Stimulated activated CD4-positive, alpha-beta T cell treated with anti-CD3 and anti-CD28 coated beads, Interleukin-1b, Interleukin-23, amount 100 ng/mL, for 48 hours (primary cell): ENCODE measurements around the gene DENND4C.
"Not testable (repeated sequence)": the region's sequence is repeated elsewhere in the genome, so short reads cannot be mapped to it uniquely, and the experiment has no call there.

Experiments
- DNase-seq: peaks from one replicate; pipeline ENCODE4 v3.0.0-alpha.2; 2020

Gene DENND4C

GRCh38 chr9:19229595-19230354, 718 bp upstream of the DENND4C start:
- DNase-seq = peak; percentile 50

GRCh38 chr9:19231126-19231903, 822 bp downstream of the DENND4C start:
- no peak for DNase-seq

GRCh38 chr9:19231904-19232822, 1.7 kb downstream of the DENND4C start:
- no peak for DNase-seq

DNA sequence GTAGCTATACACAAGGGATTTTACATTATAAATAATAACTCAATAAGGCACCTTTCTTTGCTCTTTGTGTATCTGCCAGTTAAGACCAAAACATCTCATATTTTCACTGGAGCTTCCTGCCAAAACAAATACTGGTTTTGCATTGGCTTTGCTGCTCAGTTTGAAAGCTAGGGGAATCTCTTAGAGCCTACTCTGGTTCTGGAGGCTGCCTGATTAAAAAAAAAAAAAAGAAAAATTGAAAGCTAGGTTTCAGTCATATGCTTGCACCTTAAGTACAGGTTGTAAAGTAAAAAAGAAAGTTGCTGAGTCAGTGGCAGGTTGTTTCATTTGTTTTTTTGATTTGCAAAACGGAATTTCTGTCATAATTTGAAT, 2.3 kb downstream of the DENND4C start:
- DNase-seq = no peak

DNA sequence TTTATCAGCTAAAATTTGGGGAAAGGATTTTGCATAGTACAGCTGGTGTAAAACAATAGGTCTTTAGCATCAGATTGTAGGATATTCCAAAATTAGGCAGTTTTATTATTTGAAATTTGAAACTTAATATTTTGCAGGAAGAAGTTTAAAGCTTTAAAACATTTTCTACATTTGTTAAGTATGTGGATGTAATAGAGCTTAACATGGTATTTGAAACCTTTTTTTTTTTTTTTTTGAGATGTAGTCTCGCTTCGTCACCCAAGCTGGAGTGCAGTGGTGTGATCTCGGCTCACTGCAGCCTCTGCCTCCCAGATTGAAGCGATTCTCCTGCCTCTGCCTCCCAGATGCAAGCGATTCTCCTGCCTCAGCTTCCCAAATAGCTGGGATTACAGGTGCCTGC, 2.9 kb downstream of the DENND4C start:
- DNase-seq = no peak

DNA sequence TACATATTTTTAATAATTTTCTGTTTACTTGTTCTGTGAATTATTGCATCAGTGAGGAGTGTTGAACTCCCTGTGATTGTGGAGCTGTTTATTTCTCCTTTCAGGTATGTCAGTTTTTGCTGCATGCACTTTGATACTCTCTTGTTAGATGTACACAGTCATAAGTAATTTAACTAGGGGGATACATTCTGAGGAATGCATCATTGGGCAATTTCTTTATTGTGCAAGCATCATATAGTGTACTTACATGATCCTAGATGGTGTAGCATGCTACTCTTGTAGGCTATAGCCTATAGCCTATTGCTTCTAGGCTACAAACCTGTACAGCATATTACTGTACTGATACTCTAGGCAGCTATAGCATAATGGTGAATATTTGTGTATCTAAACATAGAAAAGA, 9.5 kb downstream of the DENND4C start:
- no peak for DNase-seq

GRCh38 chr9:19241728-19242127, 11.2 kb downstream of the DENND4C start:
- DNase-seq = no peak

DNA sequence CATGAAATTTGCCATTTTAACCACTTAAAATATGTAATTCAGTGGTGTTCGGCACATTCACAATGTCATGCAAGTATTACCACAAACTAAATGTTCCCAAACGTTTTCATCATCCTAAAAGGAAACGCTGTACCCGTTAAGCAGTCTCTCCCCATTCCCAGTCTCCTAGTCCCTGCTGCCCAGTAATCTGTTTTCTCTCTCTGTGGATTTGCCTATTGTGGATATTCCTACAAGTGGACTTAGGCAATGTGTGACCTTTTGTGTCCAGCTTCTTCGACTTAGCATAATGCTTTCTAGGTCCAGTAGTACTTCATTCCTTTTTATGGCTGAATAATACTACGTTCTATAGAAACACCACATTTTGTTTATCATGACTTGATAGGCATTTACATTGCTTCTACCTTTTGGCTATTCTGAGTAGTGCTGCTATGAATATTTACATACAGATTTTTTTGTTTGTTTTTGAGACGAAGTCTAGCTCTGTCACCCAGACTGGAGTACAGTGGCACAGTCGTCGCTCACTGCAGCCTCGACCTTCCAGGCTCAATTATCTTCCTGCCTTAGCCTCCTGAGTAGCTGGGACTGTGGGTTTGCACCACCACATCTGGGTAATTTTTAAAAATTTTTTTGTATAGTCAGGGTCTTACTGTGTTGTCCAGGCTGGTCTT, 13.0 kb downstream of the DENND4C start:
- DNase-seq = no peak

DNA sequence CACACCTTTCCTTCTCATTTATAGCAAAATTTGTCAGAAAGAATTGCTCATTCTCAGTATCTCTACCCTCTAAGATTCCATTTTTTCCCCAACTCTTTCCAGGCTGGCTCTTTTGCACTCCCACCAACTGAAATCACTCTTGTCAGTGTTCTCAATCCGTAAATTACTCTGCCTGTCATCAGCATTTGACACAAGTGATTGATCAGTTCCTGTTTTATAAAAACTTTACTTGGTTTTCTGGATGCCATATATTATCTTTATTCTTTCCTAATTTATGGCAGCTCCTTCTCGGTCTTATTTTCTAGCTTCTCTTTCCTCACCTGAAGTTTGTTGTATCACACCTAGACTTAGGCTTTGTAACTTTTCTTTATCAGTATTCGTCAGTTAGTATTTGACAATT, 16.4 kb downstream of the DENND4C start:
- DNase-seq = no peak

- no peak for DNase-seq
Measured at GRCh38 chr9:19247420-19247819, 16.9 kb downstream of the DENND4C start.

DNA sequence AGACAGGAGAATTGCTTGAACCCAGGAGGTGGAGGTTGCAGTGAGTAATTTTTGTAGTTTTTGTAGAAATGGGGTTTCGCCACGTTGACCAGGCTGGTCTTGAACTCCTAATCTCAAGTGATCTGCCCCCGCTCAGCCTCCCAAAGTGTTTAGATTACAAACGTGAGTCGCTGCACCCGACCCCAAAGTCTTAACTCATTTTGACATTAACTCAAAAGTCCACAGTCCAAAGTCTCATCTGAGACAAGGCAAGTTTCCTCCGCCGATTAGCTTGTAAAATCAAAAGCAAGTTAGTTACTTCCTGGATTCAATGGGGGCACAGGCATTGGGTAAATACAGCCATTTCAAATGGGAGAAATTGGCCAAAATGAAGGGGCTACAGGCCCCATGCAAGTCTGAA, 19.9 kb downstream of the DENND4C start:
- not testable (repeated sequence) for DNase-seq

DNA sequence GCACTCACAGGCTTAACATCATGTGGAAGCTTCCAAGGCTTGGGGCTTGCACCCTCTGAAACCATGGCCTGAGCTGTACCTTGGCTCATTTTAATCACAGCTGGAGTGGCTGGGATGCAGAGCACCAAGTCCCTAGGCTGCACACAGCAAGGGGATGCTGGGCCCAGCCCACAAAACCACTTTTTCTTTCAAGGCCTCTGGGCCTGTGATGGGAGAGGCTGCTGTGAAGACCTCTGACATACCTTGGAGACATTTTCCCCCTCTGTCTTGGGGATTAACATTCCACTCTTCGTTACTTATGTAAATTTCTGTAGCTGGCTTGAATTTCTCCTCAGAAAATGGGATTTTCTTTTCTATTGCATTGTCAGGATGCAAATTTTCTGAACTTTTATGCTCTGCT, 20.7 kb downstream of the DENND4C start:
- DNase-seq = not testable (repeated sequence)

DNA sequence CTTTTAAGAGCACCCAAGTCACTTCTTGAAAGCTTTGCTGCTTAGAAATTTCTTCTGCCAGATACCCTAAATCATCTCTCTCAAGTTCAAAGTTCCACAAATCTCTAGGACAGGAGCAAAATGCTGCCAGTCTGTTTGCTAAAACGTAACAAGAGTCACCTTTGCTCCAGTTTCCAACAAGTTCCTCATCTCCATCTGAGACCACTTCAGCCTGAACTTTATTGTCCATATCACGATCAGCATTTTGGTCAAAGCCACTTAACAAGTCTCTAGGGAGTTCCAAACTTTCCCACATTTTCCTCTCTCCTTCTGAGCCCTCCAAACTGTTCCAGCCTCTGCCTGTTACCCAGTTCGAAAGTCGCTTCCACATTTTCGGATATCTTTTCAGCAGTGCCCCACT, 21.1 kb downstream of the DENND4C start:
- not testable (repeated sequence) for DNase-seq

GRCh38 chr9:19252174-19252884, 21.8 kb downstream of the DENND4C start:
- DNase-seq = no peak

DNA sequence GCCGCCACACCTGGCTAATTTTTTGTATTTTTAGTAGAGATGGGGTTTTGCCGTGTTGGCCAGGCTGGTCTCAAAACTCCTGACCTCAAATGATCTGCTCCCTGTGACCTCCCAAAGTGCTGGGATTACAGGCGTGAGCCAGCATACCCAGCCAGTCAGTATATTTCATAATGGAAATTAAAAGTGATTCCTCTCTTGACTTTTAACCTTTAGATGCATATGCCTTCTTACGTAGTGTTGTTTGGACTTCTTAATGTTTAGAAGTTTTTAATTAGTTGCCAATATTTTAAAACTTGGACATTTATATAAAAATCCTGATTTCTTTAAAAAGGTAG, 22.4 kb downstream of the DENND4C start:
- no peak for DNase-seq

- no peak for DNase-seq
Measured at GRCh38 chr9:19255112-19255511, 24.6 kb downstream of the DENND4C start.

- DNase-seq = no peak
Measured at GRCh38 chr9:19255821-19256220, 25.3 kb downstream of the DENND4C start.

DNA sequence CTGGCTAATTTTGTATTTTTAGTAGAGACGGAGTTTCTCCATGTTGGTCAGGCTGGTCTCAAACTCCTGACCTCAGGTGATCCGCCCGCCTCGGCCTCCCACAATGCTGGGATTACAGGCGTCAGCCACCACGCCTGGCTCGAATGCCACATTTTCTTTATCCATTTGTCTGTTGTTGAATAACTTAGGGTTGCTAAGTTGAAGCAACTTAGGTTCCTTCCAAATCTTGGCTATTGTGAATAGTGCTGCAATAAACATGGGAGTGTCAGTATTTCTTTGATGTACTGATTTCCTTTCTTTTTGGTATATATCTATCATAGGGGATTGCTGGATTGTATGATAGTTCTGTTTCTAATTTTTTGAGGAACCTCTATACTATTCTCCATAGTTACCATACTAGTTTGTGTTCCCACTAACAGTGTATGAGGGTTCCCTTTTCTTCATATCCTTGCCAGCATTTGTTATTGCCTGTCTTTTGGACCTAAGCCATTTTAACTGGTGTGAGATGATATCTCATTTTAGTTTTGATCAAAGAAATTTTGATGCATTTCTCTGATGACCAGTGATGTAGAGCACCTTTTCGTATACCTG, 29.3 kb downstream of the DENND4C start:
- not testable (repeated sequence) for DNase-seq

DNA sequence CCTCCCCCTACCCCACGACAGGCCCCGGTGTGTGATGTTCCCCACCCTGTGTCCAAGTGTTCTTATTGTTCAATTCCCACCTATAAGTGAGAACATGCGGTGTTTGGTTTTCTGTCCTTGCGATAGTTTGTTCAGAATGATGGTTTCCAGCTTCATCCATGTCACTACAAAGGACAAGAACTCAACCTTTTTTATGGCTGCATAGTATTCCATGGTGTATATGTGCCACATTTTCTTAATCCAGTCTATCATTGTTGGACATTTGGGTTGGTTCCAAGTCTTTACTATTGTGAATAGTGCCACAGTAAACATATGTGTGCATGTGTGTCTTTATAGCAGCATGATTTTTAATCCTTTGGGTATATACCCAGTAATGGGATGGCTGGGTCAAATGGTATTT, 35.1 kb downstream of the DENND4C start:
- not testable (repeated sequence) for DNase-seq

DNA sequence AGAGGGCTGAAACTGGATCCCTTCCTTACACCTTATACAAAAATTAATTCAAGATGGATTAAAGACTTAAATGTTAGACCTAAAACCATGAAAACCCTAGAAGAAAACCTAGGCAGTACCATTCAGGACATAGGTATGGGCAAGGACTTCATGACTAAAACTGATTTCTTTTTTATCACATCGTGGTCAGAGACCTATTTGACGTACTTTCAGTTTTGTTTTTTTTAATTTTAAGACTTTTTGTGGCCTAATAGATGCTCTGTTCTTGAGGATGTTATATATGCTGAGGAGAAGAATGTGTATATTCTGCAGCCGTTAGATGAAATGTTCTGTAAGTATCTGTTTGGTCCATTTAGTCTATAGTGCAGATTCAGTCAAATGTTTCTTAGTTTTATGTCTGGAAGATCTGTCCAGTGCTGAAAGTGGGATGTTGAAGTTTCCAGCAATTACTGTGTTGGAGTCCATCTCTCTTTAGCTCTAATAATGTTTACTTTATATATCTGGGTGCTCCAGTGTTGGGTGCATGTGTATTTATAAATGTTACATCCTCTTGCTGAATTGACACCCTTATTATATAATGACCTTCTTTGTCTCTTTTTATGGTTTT, 36.4 kb downstream of the DENND4C start:
- DNase-seq = not testable (repeated sequence)

- no peak for DNase-seq
Measured at GRCh38 chr9:19269582-19269981, 39.1 kb downstream of the DENND4C start.
